Measurements from ENCODE around the gene TMEM44. TPM values are rescaled to one million over a fixed set of nuclear protein-coding genes. Genes with fewer than 3 reads are reported as not detected.

Gene TMEM44
- polyA plus RNA-seq, 1 donor (not counting 4 experiments of a cell fraction or from before 2014, with no cell fraction given) = 13.3 TPM

DNA sequence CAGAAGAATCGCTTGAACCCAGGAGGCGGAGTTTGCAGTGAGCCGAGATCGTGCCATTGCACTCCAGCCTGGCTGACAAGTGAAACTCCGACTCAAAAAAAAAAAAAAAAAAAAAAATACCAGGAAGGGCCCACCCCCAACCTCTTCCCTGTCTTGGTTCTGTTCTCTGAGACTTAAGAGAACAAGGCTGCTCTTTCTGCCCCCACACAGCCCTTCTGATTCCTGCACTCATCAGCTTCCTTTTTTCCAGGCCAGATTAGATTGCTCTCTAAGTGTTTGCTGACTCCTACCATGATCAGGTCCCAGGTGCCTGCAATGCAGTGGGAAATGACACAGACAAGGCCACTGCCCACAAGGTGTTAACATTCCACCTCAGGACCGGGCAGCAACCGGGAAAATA is 13.0 kb downstream of the TMEM44 start:
- Histone ChIP-seq H3K9me1 (ENCODE audit: control insufficient read depth, extremely low read depth, insufficient read depth, low read length) (no peaks in the 10 kb centered on the region), H3K4me3 (ENCODE audit: control insufficient read depth in 2 of 3, extremely low read depth in 1 of 3, insufficient read depth in 2 of 3, low read depth in 1 of 3, low read length in 3 of 3) (no peak overlapping the region), H3K27ac (ENCODE audit: control insufficient read depth, insufficient read depth, low read length) (no peak overlapping the region), H3K9me3 (ENCODE audit: control insufficient read depth, low read depth, low read length) (no peaks in the 10 kb centered on the region), H3K79me2 (ENCODE audit: control insufficient read depth, insufficient read depth, low read length) (no peaks in the 10 kb centered on the region), H3K27me3 (ENCODE audit: control insufficient read depth, extremely low read depth, insufficient read depth, low read length) (no peaks in the 10 kb centered on the region), H3K4me1 (ENCODE audit: control insufficient read depth, extremely low read depth, insufficient read depth, low read length) (no peaks in the 10 kb centered on the region), H4K20me1 (ENCODE audit: control insufficient read depth, extremely low read depth, insufficient read depth, low read length) (no peaks in the 10 kb centered on the region), H2AFZ (ENCODE audit: control insufficient read depth, low read length) (no peak overlapping the region), H3K9ac (ENCODE audit: control insufficient read depth, extremely low read depth, insufficient read depth, low read length) (no peak overlapping the region), H3K4me2 (ENCODE audit: control insufficient read depth, extremely low read depth, insufficient read depth, low read depth, low read length) (no peak overlapping the region), H3K36me3 (ENCODE audit: control insufficient read depth in 2 of 2, extremely low read depth in 1 of 2, insufficient read depth in 2 of 2, low read length in 2 of 2) (peaks cover 0 to 12% of the 10 kb centered on the region in 2 experiments)
- TF ChIP-seq EZH2 (IDR thresholded peaks at IDR 0.05; ENCODE audit: low read length) = no peak
- TF ChIP-seq, protein P1, sequence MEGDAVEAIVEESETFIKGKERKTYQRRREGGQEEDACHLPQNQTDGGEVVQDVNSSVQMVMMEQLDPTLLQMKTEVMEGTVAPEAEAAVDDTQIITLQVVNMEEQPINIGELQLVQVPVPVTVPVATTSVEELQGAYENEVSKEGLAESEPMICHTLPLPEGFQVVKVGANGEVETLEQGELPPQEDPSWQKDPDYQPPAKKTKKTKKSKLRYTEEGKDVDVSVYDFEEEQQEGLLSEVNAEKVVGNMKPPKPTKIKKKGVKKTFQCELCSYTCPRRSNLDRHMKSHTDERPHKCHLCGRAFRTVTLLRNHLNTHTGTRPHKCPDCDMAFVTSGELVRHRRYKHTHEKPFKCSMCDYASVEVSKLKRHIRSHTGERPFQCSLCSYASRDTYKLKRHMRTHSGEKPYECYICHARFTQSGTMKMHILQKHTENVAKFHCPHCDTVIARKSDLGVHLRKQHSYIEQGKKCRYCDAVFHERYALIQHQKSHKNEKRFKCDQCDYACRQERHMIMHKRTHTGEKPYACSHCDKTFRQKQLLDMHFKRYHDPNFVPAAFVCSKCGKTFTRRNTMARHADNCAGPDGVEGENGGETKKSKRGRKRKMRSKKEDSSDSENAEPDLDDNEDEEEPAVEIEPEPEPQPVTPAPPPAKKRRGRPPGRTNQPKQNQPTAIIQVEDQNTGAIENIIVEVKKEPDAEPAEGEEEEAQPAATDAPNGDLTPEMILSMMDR (optimal IDR thresholded peaks at IDR 0.05 in 1 of 3, IDR thresholded peaks at IDR 0.05 in 1 of 3, conservative IDR thresholded peaks at IDR 0.05 in 1 of 3; ENCODE audit: extremely low read depth in 1 of 3, insufficient read depth in 2 of 3, low read length in 3 of 3) = no peak
- no peak for DNase-seq (ENCODE audit: low read depth, low spot score)
- dilution Hi-C loops (cut with MboI; ENCODE audit: extremely low pct_ligation_motif_present, low sequenced_read_pairs) = no loop called here
- FAIRE-seq = no peak

DNA sequence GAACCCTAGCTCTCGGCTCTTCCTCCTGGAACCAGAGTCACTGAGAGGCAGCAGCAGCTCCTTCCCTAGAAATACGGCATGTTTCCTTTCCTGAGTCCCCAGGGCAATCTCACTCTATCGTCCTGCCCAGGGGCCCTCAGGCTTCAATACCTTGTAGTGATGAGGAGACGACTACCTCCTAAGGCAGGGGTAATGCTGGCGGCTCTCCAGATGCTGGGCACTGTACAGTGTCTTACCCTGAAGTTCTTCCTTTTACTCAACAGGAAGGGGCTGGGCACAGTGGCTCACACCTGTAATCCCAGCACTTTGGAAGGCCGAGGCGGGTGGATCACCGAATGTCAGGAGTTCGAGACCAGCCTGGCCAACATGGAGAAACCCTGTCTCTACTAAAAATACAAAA is 13.5 kb downstream of the TMEM44 start:
- Histone ChIP-seq H3K4me3 (ENCODE audit: control insufficient read depth in 2 of 3, extremely low read depth in 1 of 3, insufficient read depth in 2 of 3, low read depth in 1 of 3, low read length in 3 of 3) (no peak overlapping the region), H3K27me3 (ENCODE audit: control insufficient read depth, extremely low read depth, insufficient read depth, low read length) (no peaks in the 10 kb centered on the region), H3K9me1 (ENCODE audit: control insufficient read depth, extremely low read depth, insufficient read depth, low read length) (no peaks in the 10 kb centered on the region), H3K27ac (ENCODE audit: control insufficient read depth, insufficient read depth, low read length) (no peak overlapping the region), H2AFZ (ENCODE audit: control insufficient read depth, low read length) (no peak overlapping the region), H3K9me3 (ENCODE audit: control insufficient read depth, low read depth, low read length) (no peaks in the 10 kb centered on the region), H3K9ac (ENCODE audit: control insufficient read depth, extremely low read depth, insufficient read depth, low read length) (no peak overlapping the region), H3K36me3 (ENCODE audit: control insufficient read depth in 2 of 2, extremely low read depth in 1 of 2, insufficient read depth in 2 of 2, low read length in 2 of 2) (peaks cover 0 to 11% of the 10 kb centered on the region in 2 experiments), H4K20me1 (ENCODE audit: control insufficient read depth, extremely low read depth, insufficient read depth, low read length) (no peaks in the 10 kb centered on the region), H3K79me2 (ENCODE audit: control insufficient read depth, insufficient read depth, low read length) (no peaks in the 10 kb centered on the region), H3K4me2 (ENCODE audit: control insufficient read depth, extremely low read depth, insufficient read depth, low read depth, low read length) (no peak overlapping the region), H3K4me1 (ENCODE audit: control insufficient read depth, extremely low read depth, insufficient read depth, low read length) (no peaks in the 10 kb centered on the region)
- dilution Hi-C loops (cut with MboI; ENCODE audit: extremely low pct_ligation_motif_present, low sequenced_read_pairs) = no loop called here
- TF ChIP-seq, protein P1 (optimal IDR thresholded peaks at IDR 0.05 in 1 of 3, IDR thresholded peaks at IDR 0.05 in 1 of 3, conservative IDR thresholded peaks at IDR 0.05 in 1 of 3; ENCODE audit: extremely low read depth in 1 of 3, insufficient read depth in 2 of 3, low read length in 3 of 3) = no peak
- no peak for TF ChIP-seq EZH2 (IDR thresholded peaks at IDR 0.05; ENCODE audit: low read length)
- DNase-seq (ENCODE audit: low read depth, low spot score) = no peak
- FAIRE-seq = no peak
